ENCODE results near the gene TNIK.

DNA sequence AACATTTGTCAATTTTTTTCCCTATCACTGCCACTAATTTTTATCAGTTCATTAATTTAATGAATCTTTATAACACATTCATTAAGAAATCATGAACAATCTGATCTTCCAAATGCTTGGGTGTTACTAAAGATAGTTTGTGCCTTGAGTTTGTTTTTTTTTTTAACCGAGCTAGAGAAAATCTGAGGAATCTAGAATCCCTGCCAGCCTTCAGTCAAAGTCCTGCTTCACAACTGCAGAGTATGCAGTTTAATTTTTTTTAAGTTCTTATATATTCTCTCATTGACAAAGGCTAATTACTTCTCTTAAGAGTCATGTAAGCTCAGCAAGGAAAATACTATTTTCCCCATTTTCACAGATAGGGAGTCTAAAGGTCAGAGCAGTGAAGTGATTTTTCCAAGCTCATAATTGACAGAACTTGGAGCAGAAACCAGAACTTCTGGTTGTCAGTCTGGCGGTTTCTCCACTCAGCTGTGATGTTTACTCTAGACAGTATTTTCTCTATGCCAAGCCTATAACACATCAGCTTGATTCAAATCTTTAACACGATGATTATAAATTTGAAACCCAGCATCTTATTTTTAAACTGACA lies 55.7 kb downstream of the TNIK start:
- TF ChIP-seq, protein P1, sequence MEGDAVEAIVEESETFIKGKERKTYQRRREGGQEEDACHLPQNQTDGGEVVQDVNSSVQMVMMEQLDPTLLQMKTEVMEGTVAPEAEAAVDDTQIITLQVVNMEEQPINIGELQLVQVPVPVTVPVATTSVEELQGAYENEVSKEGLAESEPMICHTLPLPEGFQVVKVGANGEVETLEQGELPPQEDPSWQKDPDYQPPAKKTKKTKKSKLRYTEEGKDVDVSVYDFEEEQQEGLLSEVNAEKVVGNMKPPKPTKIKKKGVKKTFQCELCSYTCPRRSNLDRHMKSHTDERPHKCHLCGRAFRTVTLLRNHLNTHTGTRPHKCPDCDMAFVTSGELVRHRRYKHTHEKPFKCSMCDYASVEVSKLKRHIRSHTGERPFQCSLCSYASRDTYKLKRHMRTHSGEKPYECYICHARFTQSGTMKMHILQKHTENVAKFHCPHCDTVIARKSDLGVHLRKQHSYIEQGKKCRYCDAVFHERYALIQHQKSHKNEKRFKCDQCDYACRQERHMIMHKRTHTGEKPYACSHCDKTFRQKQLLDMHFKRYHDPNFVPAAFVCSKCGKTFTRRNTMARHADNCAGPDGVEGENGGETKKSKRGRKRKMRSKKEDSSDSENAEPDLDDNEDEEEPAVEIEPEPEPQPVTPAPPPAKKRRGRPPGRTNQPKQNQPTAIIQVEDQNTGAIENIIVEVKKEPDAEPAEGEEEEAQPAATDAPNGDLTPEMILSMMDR (IDR thresholded peaks at IDR 0.05): no peak
- no peak for TF ChIP-seq POLR2A (IDR thresholded peaks at IDR 0.05)

Data from prostate gland (tissue), 2 donors.